Stimulated activated CD4-positive, alpha-beta T cell treated with anti-CD3 and anti-CD28 coated beads, TNF-alpha, amount 100 ng/mL, for 48 hours (primary cell): ENCODE data around the gene PDE6B.
"Not testable (repeated sequence)": the region's sequence is repeated elsewhere in the genome, so short reads cannot be mapped to it uniquely, and the experiment has no call there.

Source experiments
- DNase-seq, 3 donors: peaks; one replicate each; pipeline ENCODE4 v3.0.0-alpha.2; 2020; ENCODE audit warnings: low read depth in 3 of 3

PDE6B gene

GRCh38 chr4:704198-704891, 79.0 kb downstream of the PDE6B start:
- DNase-seq = no peak

- DNase-seq = no peak
Observed at GRCh38 chr4:704971-705277, 79.6 kb downstream of the PDE6B start.

GRCh38 chr4:705278-706082, 80.1 kb downstream of the PDE6B start, which contains the start of gene PCGF3:
TSS of gene PCGF3 (plus strand) at chr4:705832. CDS start at chr4:733681, 27,849 bp downstream.
- peak; percentile 95 to 99 (median 96) for DNase-seq

- not testable (repeated sequence) for DNase-seq
Observed at GRCh38 chr4:706083-706633, 80.8 kb downstream of the PDE6B start.

- no peak for DNase-seq
Observed at GRCh38 chr4:706834-707598, 81.6 kb downstream of the PDE6B start.

- no peak for DNase-seq
Observed at GRCh38 chr4:707929-708630, 82.7 kb downstream of the PDE6B start.

- no peak for DNase-seq
Observed at GRCh38 chr4:708631-708933, 83.2 kb downstream of the PDE6B start.

GRCh38 chr4:709348-709747, 84.0 kb downstream of the PDE6B start:
- no peak for DNase-seq

GRCh38 chr4:710116-710515, 84.7 kb downstream of the PDE6B start:
- no peak for DNase-seq

GRCh38 chr4:710916-711315, 85.5 kb downstream of the PDE6B start:
- DNase-seq = no peak

- no peak for DNase-seq
Observed at GRCh38 chr4:712093-712492, 86.7 kb downstream of the PDE6B start.

- no peak for DNase-seq
Observed at GRCh38 chr4:712916-713632, 87.7 kb downstream of the PDE6B start.

- no peak for DNase-seq
Observed at GRCh38 chr4:714087-714486, 88.7 kb downstream of the PDE6B start.

GRCh38 chr4:717601-718320, 92.4 kb downstream of the PDE6B start:
- DNase-seq = no peak

- no peak for DNase-seq
Observed at GRCh38 chr4:718460-718859, 93.1 kb downstream of the PDE6B start.
